GM12864 (cell line): Measurements from ENCODE around the gene NCDN.
"Not testable (repeated sequence)": the region's sequence is repeated elsewhere in the genome, so short reads cannot be mapped to it uniquely, and the experiment has no call there.

ENCODE experiments used
- DNase-seq: peaks from one replicate; pipeline ENCODE4 v3.0.0-alpha.2; 2011; ENCODE audit warnings: low read depth
- H3K4me3 ChIP-seq: 2 replicates; pipeline ENCODE4 v1.5.1; 2011; ENCODE audit warnings: mild to moderate bottlenecking, low read depth, low read length, control low read depth
- TF ChIP-seq, protein P1 (sequence below): IDR thresholded peaks from 2 replicates; pipeline ENCODE4 v1.5.1; 2011; ENCODE audit warnings: low read depth, mild to moderate bottlenecking, moderate library complexity, low read length, control low read depth, inconsistent platforms; ENCODE audit errors: missing control alignments

Gene NCDN

DNA sequence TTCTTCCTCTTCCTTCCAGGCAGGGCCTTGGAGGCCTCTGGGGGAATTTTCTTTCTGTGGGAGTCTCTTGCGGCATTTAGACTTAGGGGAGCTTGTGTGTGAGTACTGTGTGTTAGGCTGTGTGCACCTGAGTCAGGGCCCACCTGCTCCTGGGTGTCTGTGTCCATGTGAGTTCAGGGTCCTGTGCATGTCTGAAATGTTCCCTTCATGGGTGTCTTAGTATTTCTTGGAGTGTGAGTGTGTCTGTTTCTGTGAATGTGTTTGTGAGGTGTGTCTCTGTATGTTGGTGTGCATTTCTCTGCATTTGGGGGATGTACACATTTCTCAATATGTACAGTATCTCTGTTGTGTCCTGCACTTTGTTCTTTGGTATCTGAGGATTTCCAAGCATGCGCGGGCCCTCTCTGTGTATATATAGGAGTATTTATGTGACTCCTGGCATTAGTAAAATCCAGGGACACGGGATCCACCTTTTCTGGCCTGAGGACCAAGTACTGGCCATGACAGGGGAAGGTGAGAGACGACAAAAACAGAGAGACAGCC is 17.9 kb downstream of the NCDN start:
- no peak overlapping the region for H3K4me3 ChIP-seq
- DNase-seq, result no peak
- TF ChIP-seq, protein P1, sequence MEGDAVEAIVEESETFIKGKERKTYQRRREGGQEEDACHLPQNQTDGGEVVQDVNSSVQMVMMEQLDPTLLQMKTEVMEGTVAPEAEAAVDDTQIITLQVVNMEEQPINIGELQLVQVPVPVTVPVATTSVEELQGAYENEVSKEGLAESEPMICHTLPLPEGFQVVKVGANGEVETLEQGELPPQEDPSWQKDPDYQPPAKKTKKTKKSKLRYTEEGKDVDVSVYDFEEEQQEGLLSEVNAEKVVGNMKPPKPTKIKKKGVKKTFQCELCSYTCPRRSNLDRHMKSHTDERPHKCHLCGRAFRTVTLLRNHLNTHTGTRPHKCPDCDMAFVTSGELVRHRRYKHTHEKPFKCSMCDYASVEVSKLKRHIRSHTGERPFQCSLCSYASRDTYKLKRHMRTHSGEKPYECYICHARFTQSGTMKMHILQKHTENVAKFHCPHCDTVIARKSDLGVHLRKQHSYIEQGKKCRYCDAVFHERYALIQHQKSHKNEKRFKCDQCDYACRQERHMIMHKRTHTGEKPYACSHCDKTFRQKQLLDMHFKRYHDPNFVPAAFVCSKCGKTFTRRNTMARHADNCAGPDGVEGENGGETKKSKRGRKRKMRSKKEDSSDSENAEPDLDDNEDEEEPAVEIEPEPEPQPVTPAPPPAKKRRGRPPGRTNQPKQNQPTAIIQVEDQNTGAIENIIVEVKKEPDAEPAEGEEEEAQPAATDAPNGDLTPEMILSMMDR, result no peak

DNA sequence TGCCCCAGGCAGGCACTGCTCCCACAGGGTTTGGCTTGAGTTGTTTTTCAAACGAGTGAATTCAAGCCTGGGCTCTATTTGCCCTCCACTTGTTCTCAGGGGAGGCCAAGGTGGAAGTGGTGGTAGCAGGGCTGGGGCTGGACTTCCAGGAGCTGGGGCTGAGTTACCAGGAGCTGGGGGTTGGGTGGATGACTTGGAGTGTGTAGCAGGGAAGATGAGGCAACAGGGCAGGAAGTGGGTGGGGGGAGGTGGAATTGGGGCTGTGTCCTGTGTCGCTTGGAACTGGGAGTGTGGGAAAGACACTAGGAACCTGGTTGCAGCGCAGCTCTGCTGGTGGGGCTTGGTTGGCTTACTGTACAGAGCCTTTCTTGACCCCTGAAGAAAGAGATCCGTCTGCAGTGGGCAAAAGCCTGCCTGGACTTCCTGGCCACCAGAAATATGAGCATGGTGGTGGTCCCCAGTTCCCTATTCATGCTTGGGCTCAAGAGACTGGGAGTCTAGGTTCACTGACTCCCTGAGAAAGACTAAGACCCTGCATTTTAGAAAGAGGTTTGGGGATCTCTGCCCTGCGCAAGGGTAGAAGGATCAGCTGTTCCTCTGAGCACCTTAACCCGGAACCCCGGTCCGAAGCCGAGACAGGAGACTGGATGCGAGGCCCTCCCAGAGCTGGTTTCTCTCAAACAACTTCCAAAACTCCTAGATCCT is 18.6 kb downstream of the NCDN start:
- no peak overlapping the region for H3K4me3 ChIP-seq
- TF ChIP-seq, protein P1, result no peak
- no peak for DNase-seq

DNA sequence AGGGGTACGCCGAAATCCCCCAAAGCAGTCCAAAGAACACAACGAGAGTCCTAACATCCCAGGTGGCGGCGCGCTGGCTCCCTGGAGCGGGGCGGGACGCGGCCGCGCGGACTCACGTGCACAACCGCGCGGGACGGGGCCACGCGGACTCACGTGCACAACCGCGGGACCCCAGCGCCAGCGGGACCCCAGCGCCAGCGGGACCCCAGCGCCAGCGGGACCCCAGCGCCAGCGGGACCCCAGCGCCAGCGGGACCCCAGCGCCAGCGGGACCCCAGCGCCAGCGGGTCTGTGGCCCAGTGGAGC is 19.1 kb downstream of the NCDN start:
- not testable (repeated sequence) for H3K4me3 ChIP-seq, DNase-seq

DNA sequence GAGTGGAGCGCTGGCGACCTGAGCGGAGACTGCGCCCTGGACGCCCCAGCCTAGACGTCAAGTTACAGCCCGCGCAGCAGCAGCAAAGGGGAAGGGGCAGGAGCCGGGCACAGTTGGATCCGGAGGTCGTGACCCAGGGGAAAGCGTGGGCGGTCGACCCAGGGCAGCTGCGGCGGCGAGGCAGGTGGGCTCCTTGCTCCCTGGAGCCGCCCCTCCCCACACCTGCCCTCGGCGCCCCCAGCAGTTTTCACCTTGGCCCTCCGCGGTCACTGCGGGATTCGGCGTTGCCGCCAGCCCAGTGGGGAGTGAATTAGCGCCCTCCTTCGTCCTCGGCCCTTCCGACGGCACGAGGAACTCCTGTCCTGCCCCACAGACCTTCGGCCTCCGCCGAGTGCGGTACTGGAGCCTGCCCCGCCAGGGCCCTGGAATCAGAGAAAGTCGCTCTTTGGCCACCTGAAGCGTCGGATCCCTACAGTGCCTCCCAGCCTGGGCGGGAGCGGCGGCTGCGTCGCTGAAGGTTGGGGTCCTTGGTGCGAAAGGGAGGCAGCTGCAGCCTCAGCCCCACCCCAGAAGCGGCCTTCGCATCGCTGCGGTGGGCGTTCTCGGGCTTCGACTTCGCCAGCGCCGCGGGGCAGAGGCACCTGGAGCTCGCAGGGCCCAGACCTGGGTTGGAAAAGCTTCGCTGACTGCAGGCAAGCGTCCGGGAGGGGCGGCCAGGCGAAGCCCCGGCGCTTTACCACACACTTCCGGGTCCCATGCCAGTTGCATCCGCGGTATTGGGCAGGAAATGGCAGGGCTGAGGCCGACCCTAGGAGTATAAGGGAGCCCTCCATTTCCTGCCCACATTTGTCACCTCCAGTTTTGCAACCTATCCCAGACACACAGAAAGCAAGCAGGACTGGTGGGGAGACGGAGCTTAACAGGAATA is 19.7 kb downstream of the NCDN start:
- TF ChIP-seq, protein P1, result no peak
- H3K4me3 ChIP-seq, result peak overlapping the region; percentile 49
- DNase-seq, result no peak

DNA sequence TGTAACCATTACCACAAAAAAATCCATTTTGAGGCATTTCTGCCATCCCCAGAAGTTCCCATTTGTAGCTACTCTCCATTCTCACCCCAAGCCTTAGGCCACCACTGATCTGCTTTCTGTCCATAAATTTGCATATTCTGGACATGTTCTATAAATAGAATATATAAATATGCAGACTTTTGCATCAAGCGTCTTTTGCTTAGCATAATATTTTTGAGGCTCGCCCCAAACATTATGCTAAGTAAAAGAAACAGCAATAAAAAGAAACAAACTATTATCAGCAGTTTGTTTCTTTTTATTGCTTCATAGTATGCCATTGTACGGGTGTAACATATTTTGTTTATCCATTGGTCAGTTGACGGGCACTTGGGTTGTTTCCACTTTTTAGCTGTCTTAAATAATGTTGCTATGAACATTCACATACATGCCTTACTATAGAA is 23.4 kb downstream of the NCDN start:
- DNase-seq, result no peak

DNA sequence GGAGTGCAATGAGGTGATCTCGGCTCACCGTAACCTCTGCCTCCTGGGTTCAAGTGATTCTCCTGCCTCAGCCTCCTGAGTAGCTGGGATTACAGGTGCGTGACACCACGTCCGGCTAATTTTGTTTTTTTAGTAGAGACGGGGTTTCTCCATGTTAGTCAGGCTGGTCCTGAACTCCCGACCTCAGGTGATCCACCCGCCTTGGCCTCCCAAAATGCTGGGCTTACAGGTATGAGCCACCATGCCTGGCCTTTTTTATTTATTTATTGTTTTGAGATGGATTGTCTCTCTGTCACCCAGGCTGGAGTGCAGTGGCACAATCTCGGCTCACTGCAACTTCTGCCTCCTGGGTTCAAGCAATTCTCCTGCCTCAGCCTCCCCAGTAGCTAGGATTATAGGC is 24.0 kb downstream of the NCDN start:
- not testable (repeated sequence) for DNase-seq, H3K4me3 ChIP-seq

More for the DNA sequence above, 23.4 kb downstream of the NCDN start:
- TF ChIP-seq, protein P1, result no peak
- H3K4me3 ChIP-seq, result no peak overlapping the region

DNA sequence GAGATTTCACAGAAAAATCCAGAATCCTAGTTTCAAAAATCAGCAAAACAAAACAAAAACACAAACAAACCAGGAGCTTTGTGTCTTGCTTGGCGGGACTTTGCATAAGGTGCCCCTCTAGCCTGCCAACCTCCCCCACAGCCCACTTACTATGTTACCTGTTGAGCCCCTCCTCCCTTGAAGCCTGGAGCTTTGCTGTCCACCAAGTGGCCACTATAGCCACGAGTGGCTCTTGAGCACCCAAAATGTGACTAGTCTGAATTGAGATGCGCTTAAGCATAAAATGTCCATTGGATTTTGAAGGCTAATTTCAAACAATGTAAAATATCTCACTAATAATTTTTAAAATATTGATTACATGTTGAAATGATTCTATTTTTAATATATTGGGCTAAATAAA is 27.7 kb downstream of the NCDN start:
- DNase-seq, result no peak
- no peak overlapping the region for H3K4me3 ChIP-seq
- TF ChIP-seq, protein P1, result no peak

DNA sequence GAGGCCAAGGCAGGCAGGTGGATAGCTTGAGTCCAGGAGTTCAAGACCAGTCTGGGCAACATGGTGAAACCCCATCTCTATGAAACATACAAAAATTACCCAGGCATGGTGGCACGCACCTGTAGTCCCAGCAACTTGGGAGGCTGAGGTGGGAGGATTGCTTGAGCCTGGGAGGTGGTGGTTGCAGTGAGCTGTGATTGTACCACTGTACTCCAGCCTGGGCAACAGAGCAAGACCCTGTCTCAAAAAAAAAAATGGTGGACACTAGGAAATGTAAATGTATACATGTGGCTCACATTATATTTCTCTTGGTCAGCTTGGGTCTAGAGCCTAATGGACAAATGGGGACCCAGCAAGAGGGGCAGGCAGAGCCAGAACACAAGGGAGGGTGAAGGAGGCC is 28.2 kb downstream of the NCDN start:
- DNase-seq, H3K4me3 ChIP-seq: not testable (repeated sequence)
